ENCODE data around the gene AQP12A. TPM values are rescaled to one million over a fixed set of nuclear protein-coding genes. Genes with fewer than 3 reads are reported as not detected.

AQP12A gene
- total RNA-seq, 1 donor from 2014 or later: not detected

- no peak overlapping the region for H3K4me3 Mint-ChIP-seq (ENCODE audit: unreplicated experiment)
These were observed 27.3 kb downstream of the AQP12A start for GRCh38 chr2:240718896-240719490.

GRCh38 chr2:240719676-240720545 is 28.2 kb downstream of the AQP12A start:
- Mint-ChIP-seq H3K27ac (ENCODE audit: unreplicated experiment) (no peak overlapping the region), H3K9me3 (ENCODE audit: unreplicated experiment) (no peaks in the 10 kb centered on the region), H3K4me3 (ENCODE audit: unreplicated experiment) (no peak overlapping the region)

More at GRCh38 chr2:240718896-240719490, 27.3 kb downstream of the AQP12A start:
- H3K4me1 Mint-ChIP-seq (ENCODE audit: unreplicated experiment): no peaks in the 10 kb centered on the region
- no peaks in the 10 kb centered on the region for H3K9me3 Mint-ChIP-seq (ENCODE audit: unreplicated experiment)
- no peaks in the 10 kb centered on the region for H3K36me3 Mint-ChIP-seq (ENCODE audit: unreplicated experiment)
- H3K27ac Mint-ChIP-seq (ENCODE audit: unreplicated experiment): no peak overlapping the region
- TF ChIP-seq CTCF (IDR thresholded peaks at IDR 0.05): no peak
- peaks cover 2% of the 10 kb centered on the region for H3K27me3 Mint-ChIP-seq (ENCODE audit: unreplicated experiment)
- no peak for DNase-seq (ENCODE audit: extremely low spot score, unreplicated experiment)

GRCh38 chr2:240720686-240721595 is 29.3 kb downstream of the AQP12A start:
- Mint-ChIP-seq H3K27ac (ENCODE audit: unreplicated experiment) (no peak overlapping the region), H3K27me3 (ENCODE audit: unreplicated experiment) (peaks cover 2% of the 10 kb centered on the region), H3K9me3 (ENCODE audit: unreplicated experiment) (no peaks in the 10 kb centered on the region), H3K4me1 (ENCODE audit: unreplicated experiment) (no peaks in the 10 kb centered on the region), H3K4me3 (ENCODE audit: unreplicated experiment) (no peak overlapping the region), H3K36me3 (ENCODE audit: unreplicated experiment) (no peaks in the 10 kb centered on the region)
- no peak for DNase-seq (ENCODE audit: extremely low spot score, unreplicated experiment)
- TF ChIP-seq CTCF (IDR thresholded peaks at IDR 0.05): no peak

More at GRCh38 chr2:240719676-240720545, 28.2 kb downstream of the AQP12A start:
- Mint-ChIP-seq H3K36me3 (ENCODE audit: unreplicated experiment) (no peaks in the 10 kb centered on the region), H3K4me1 (ENCODE audit: unreplicated experiment) (no peaks in the 10 kb centered on the region), H3K27me3 (ENCODE audit: unreplicated experiment) (peaks cover 2% of the 10 kb centered on the region)
- TF ChIP-seq CTCF (IDR thresholded peaks at IDR 0.05): no peak
- no peak for DNase-seq (ENCODE audit: extremely low spot score, unreplicated experiment)

GRCh38 chr2:240721596-240722180 is 30.0 kb downstream of the AQP12A start:
- H3K27ac Mint-ChIP-seq (ENCODE audit: unreplicated experiment): no peak overlapping the region
- TF ChIP-seq CTCF (IDR thresholded peaks at IDR 0.05): no peak
- no peaks in the 10 kb centered on the region for H3K9me3 Mint-ChIP-seq (ENCODE audit: unreplicated experiment)
- H3K36me3 Mint-ChIP-seq (ENCODE audit: unreplicated experiment): no peaks in the 10 kb centered on the region
- DNase-seq (ENCODE audit: extremely low spot score, unreplicated experiment): no peak
- no peak overlapping the region for H3K4me3 Mint-ChIP-seq (ENCODE audit: unreplicated experiment)
- no peaks in the 10 kb centered on the region for H3K4me1 Mint-ChIP-seq (ENCODE audit: unreplicated experiment)
- peaks cover 2% of the 10 kb centered on the region for H3K27me3 Mint-ChIP-seq (ENCODE audit: unreplicated experiment)
